Spleen (tissue), 11 donors: Measurements from ENCODE around the gene NUDT7. TPM values are rescaled to one million over a fixed set of nuclear protein-coding genes. Genes with fewer than 3 reads are reported as not detected.

ENCODE experiments used
- DNase-seq: peaks from one replicate; pipeline ENCODE4 v3.0.0-alpha.2; 2020
- H3K27ac ChIP-seq, 8 donors: fragments of 200-600 bp; sonication (generic) in 7 of 8; 1 replicate in 4 of 8; 2 replicates in 4 of 8; pipeline versions ENCODE4 v1.5.0 to v1.8.0; 2016 to 2021; ENCODE audit warnings: inconsistent platforms in 4 of 8, mild to moderate bottlenecking in 4 of 8, moderate library complexity in 1 of 8
- H3K27me3 ChIP-seq, 7 donors: fragments of 200-600 bp; sonication (generic) in 6 of 7; replicated peaks in 1 of 7; 1 replicate in 4 of 7; 2 replicates in 3 of 7; pipeline versions ENCODE4 v1.5.0 to v1.8.0; 2016 to 2021; ENCODE audit warnings: inconsistent platforms in 3 of 7, mild to moderate bottlenecking in 1 of 7
- H3K36me3 ChIP-seq, 6 donors: fragments of 200-600 bp; sonication (generic) in 5 of 6; 1 replicate in 4 of 6; 2 replicates in 2 of 6; pipeline versions ENCODE4 v1.5.0 to v1.8.0; 2016 to 2021; ENCODE audit warnings: inconsistent platforms in 2 of 6
- H3K4me1 ChIP-seq, 6 donors: fragments of 200-600 bp; sonication (generic) in 5 of 6; 1 replicate in 3 of 6; 2 replicates in 3 of 6; pipeline versions ENCODE4 v1.5.0 to v1.8.0; 2016 to 2021; ENCODE audit warnings: inconsistent platforms in 3 of 6
- H3K4me3 ChIP-seq, 8 donors: fragments of 200-600 bp; sonication (generic) in 7 of 8; 1 replicate in 4 of 8; 2 replicates in 4 of 8; pipeline versions ENCODE4 v1.5.0 to v1.8.0; 2016 to 2021; ENCODE audit warnings: inconsistent platforms in 4 of 8, mild to moderate bottlenecking in 4 of 8, moderate library complexity in 2 of 8
- H3K9me3 ChIP-seq, 8 donors: fragments of 200-600 bp; sonication (generic) in 7 of 8; 1 replicate in 4 of 8; 2 replicates in 4 of 8; pipeline versions ENCODE4 v1.5.0 to v1.8.0; 2016 to 2021; ENCODE audit warnings: inconsistent platforms in 4 of 8
- CTCF ChIP-seq, 11 experiments: fragments of 200-600 bp in 7 of 11; fragments of 450-650 bp in 4 of 11; sonication (generic) in 4 of 11; IDR thresholded peaks in 8 of 11; conservative IDR thresholded peaks in 3 of 11; 1 replicate in 7 of 11; 2 replicates in 4 of 11; pipeline versions ENCODE4 v1.4.0 to v1.8.0; 2016 to 2021; ENCODE audit warnings: antibody characterized with exemption in 11 of 11, inconsistent platforms in 4 of 11, mild to moderate bottlenecking in 1 of 11
- POLR2A ChIP-seq, 3 donors: fragments of 450-650 bp; IDR thresholded peaks; one replicate each; pipeline ENCODE4 v1.5.1; 2017; ENCODE audit warnings: antibody characterized with exemption in 3 of 3, mild to moderate bottlenecking in 1 of 3
- POLR2AphosphoS5 ChIP-seq, 3 donors: sonication (generic); formaldehyde crosslinking; IDR thresholded peaks; one replicate each; pipeline ENCODE4 v1.5.1; 2017; ENCODE audit warnings: antibody characterized with exemption in 3 of 3
- WGBS, 5 donors: extraction: QIAGEN DNeasy Blood & Tissue Kit in 3 of 5; methylation state at CpG; one replicate each; pipeline versions ENCODE4 v1.1.5 to v1.1.7; 2013 to 2018; 5-methylcytosine and 5-hydroxymethylcytosine counted together
- intact Hi-C: fragments of 100-400 bp; cut with DNase I; formaldehyde crosslinking; loops from one replicate; pipeline ENCODE4 v1.15.0; 2023; ENCODE audit warnings: low total_unique reads
- polyA plus RNA-seq, 3 donors: library from polyadenylated mRNA; stranded (reverse); fragments of 200-250 nt; gene quantifications; one replicate each; pipeline ENCODE4 v1.2.1, GENCODE V29; 2013
- total RNA-seq, 7 donors: library from RNA; depleted of rRNA in 3 of 7; stranded (reverse); fragments of >200 nt in 3 of 7; fragmentation: NEBNext Ultra II Directional in 4 of 7; extraction: Animal tissue kit (Norgen Biotek cat#: 25700) in 4 of 7; gene quantifications; one replicate each; pipeline versions ENCODE4 v1.1.0 to v1.2.1, GENCODE V29; 2016 to 2021
- donor health status: healthy with polysubstance abuse.
- donor health status: DM: no; HTN: no; CAD: no; lungs with moderate emphysema.
- donor health status: DM: no; HTN: no; CAD: no.
- donor health status: Bipolar disorder and iron deficiency.
- donor health status: healthy.
- donor health status: DM: no; HTN: no; CAD: no.
- donor health status: DM: yes; HTN: yes; CAD: no.

The NUDT7 gene
- total and polyA plus RNA-seq, 10 donors: 5.2 to 14.0 (median 9.6) TPM

DNA sequence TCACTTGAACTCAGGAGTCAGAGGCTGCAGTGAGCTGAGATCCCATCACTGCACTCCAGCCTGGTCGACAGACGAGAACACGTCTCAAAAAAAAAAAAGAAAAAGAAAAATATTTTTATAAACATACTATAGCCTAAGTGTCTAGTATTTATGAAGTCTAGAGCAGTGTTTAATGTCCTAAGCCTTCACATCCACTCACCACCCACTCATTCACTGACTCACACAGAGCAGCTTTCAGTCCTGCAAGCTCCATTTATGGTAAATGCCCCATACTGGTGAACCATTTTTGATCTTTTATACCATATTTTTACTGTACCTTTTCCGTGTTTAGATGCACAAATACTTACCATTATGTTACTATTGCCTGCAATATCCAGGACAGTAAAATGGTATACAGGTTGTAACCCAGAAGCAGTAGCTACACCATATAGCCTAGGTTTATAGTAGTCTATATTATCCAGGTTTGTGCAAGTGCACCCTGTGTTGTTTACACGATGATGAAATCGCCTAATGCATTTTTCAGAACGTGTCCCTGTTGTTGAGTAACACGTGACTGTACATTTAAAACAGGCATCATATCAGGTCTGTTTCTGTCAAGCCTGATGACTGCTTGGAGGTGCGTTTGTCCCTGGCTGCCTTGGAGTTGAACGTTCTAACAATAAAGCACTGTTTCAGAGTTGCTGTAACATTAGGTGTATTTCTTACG is 10.1 kb downstream of the NUDT7 start:
- H3K4me1 ChIP-seq: no peaks in the 10 kb centered on the region
- H3K9me3 ChIP-seq: peaks cover 0 to 12% (median 0%) of the 10 kb centered on the region in 8 donors
- H3K36me3 ChIP-seq: peaks cover 0 to 23% (median 1%) of the 10 kb centered on the region in 6 donors
- H3K4me3 ChIP-seq: no peak overlapping the region
- DNase-seq: no peak
- WGBS, 5 donors: 82 to 93% (median 89%) methylated on average over 11 of the region's 11 CpGs
- no peaks in the 10 kb centered on the region for H3K27me3 ChIP-seq
- TF ChIP-seq CTCF (IDR thresholded peaks at IDR 0.05 in 8 of 11, conservative IDR thresholded peaks at IDR 0.05 in 3 of 11) (no peak), POLR2AphosphoS5 (IDR thresholded peaks at IDR 0.05) (no peak)
- H3K27ac ChIP-seq: no peak overlapping the region
- intact Hi-C loops: no loop called here

GRCh38 chr16:77736879-77737278 is 14.6 kb downstream of the NUDT7 start:
- Histone ChIP-seq H3K9me3 (peaks cover 0 to 12% (median 0%) of the 10 kb centered on the region in 8 donors), H3K27ac (no peak overlapping the region), H3K27me3 (no peaks in the 10 kb centered on the region), H3K4me3 (no peak overlapping the region), H3K4me1 (no peaks in the 10 kb centered on the region), H3K36me3 (peaks cover 0 to 22% (median 0%) of the 10 kb centered on the region in 6 donors)
- 18 to 36% (median 24%) methylated on average over 1 of the region's 1 CpG for WGBS, 5 donors
- intact Hi-C loops: no loop called here
- TF ChIP-seq POLR2A (IDR thresholded peaks at IDR 0.05) (no peak), POLR2AphosphoS5 (IDR thresholded peaks at IDR 0.05) (no peak), CTCF (IDR thresholded peaks at IDR 0.05 in 8 of 11, conservative IDR thresholded peaks at IDR 0.05 in 3 of 11) (no peak)
- DNase-seq: no peak

GRCh38 chr16:77738706-77739558 is 16.6 kb downstream of the NUDT7 start:
- Histone ChIP-seq H3K9me3 (peaks cover 0 to 12% (median 0%) of the 10 kb centered on the region in 8 donors), H3K27ac (no peak overlapping the region), H3K36me3 (peaks cover 0 to 16% (median 0%) of the 10 kb centered on the region in 6 donors), H3K4me1 (no peaks in the 10 kb centered on the region), H3K4me3 (no peak overlapping the region), H3K27me3 (no peaks in the 10 kb centered on the region)
- DNase-seq: no peak
- WGBS, 5 donors: 80 to 90% (median 88%) methylated on average over 10 of the region's 10 CpGs
- intact Hi-C loops: no loop called here
- TF ChIP-seq POLR2A (IDR thresholded peaks at IDR 0.05): no peak

- Histone ChIP-seq H3K36me3 (peaks cover 0 to 16% (median 0%) of the 10 kb centered on the region in 6 donors), H3K4me3 (no peak overlapping the region), H3K9me3 (peaks cover 0 to 9% (median 0%) of the 10 kb centered on the region in 8 donors), H3K4me1 (no peaks in the 10 kb centered on the region), H3K27me3 (no peaks in the 10 kb centered on the region), H3K27ac (no peak overlapping the region)
- no peak for DNase-seq
- TF ChIP-seq POLR2A (IDR thresholded peaks at IDR 0.05) (no peak), CTCF (IDR thresholded peaks at IDR 0.05 in 8 of 11, conservative IDR thresholded peaks at IDR 0.05 in 3 of 11) (no peak), POLR2AphosphoS5 (IDR thresholded peaks at IDR 0.05) (no peak)
- 82 to 92% (median 90%) methylated on average over 1 of the region's 1 CpG for WGBS, 5 donors
- intact Hi-C loops: no loop called here
Measured at GRCh38 chr16:77739559-77739892, 17.2 kb downstream of the NUDT7 start.
